Neural cell (in vitro differentiated cells): ENCODE data around the gene TMF1. TPM values are rescaled to one million over a fixed set of nuclear protein-coding genes. Genes with fewer than 3 reads are reported as not detected.

ENCODE experiments used
- H2AFZ ChIP-seq: fragments of 200-600, 300-800 bp; sonication (generic), shearing (Covaris generic); 2 replicates; pipeline ENCODE4 v1.6.0; 2014; ENCODE audit warnings: low read depth, mild to moderate bottlenecking, antibody characterized with exemption, low read length, moderate library complexity
- H3F3A ChIP-seq: fragments of 200-600 bp; shearing (Covaris generic); 2 replicates; pipeline ENCODE4 v1.6.1; 2016; ENCODE audit warnings: mild to moderate bottlenecking, moderate library complexity, mixed read lengths, antibody characterized with exemption, low read length; ENCODE audit not compliant: insufficient read depth, poor library complexity, severe bottlenecking
- H3K27ac ChIP-seq: fragments of 200-600, 300-800 bp; sonication (generic), shearing (Covaris generic); 2 replicates; pipeline ENCODE4 v1.5.1; 2014; ENCODE audit warnings: mild to moderate bottlenecking, low read length, moderate library complexity
- H3K27me3 ChIP-seq: fragments of 300-800, 200-600 bp; sonication (generic), shearing (Covaris generic); 2 replicates; pipeline ENCODE4 v1.6.0; 2014; ENCODE audit warnings: mild to moderate bottlenecking, low read depth, low read length, moderate library complexity; ENCODE audit not compliant: insufficient read depth
- H3K36me3 ChIP-seq: fragments of 300-800, 200-600 bp; sonication (generic), shearing (Covaris generic); 2 replicates; pipeline ENCODE4 v1.5.1; 2014; ENCODE audit warnings: mild to moderate bottlenecking, antibody characterized with exemption, low read length, moderate library complexity; ENCODE audit not compliant: insufficient read depth
- H3K4me2 ChIP-seq: fragments of 300-800, 200-600 bp; sonication (generic), shearing (Covaris generic); 2 replicates; pipeline ENCODE4 v1.6.0; 2014; ENCODE audit warnings: mild to moderate bottlenecking, low read length
- H3K4me3 ChIP-seq: fragments of 300-800, 200-600 bp; sonication (generic), shearing (Covaris generic); 2 replicates; pipeline ENCODE4 v1.5.1; 2014; ENCODE audit warnings: mild to moderate bottlenecking, low read length, moderate library complexity
- H3K79me2 ChIP-seq: fragments of 200-600 bp; shearing (Covaris generic); replicated peaks from 2 replicates; pipeline ENCODE4 v1.6.0; 2014; ENCODE audit warnings: mild to moderate bottlenecking, low read length, moderate library complexity; ENCODE audit not compliant: insufficient read depth
- H3K9ac ChIP-seq: fragments of 300-800, 200-600 bp; sonication (generic), shearing (Covaris generic); 2 replicates; pipeline ENCODE4 v1.6.1; 2016; ENCODE audit warnings: mild to moderate bottlenecking, low read length, mixed read lengths
- H3K9me2 ChIP-seq: fragments of 200-600 bp; shearing (Covaris generic); 2 replicates; pipeline ENCODE4 v1.6.1; 2016; ENCODE audit warnings: mild to moderate bottlenecking, low read length, mixed read lengths; ENCODE audit not compliant: insufficient read depth
- H3K9me3 ChIP-seq: fragments of 200-600, 300-800 bp; sonication (generic), shearing (Covaris generic); 2 replicates; pipeline ENCODE4 v1.6.1; 2016; ENCODE audit warnings: mild to moderate bottlenecking, mixed run types, low read length, moderate library complexity, mixed read lengths
- H4K20me1 ChIP-seq: fragments of 200-600 bp; shearing (Covaris generic); 2 replicates; pipeline ENCODE4 v1.6.1; 2016; ENCODE audit warnings: mild to moderate bottlenecking, mixed run types; ENCODE audit not compliant: insufficient read depth
- CTCF ChIP-seq: fragments of 450-650 bp; IDR thresholded peaks from 2 replicates; pipeline ENCODE4 v1.5.1; 2014; ENCODE audit warnings: antibody characterized with exemption, mild to moderate bottlenecking, moderate library complexity; ENCODE audit not compliant: poor library complexity, severe bottlenecking
- EP300 ChIP-seq: fragments of 450-650 bp; conservative IDR thresholded peaks from 2 replicates; pipeline ENCODE4 v1.6.1; 2014; ENCODE audit warnings: antibody characterized with exemption, mild to moderate bottlenecking, moderate library complexity; ENCODE audit not compliant: poor library complexity, severe bottlenecking
- EZH2 ChIP-seq: fragments of 200-600, 300-800 bp; shearing (Covaris generic), sonication (generic); IDR thresholded peaks from 2 replicates; pipeline ENCODE4 v1.6.1; 2014; ENCODE audit warnings: antibody characterized with exemption, low read length, borderline replicate concordance, mild to moderate bottlenecking; ENCODE audit not compliant: insufficient read depth, poor library complexity, severe bottlenecking
- MXI1 ChIP-seq: fragments of 450-650 bp; conservative IDR thresholded peaks from 2 replicates; pipeline ENCODE4 v1.6.1; 2014; ENCODE audit warnings: antibody characterized with exemption, mild to moderate bottlenecking; ENCODE audit not compliant: poor library complexity, severe bottlenecking
- POLR2AphosphoS5 ChIP-seq: IDR thresholded peaks from 2 replicates; pipeline ENCODE4 v1.6.1; 2012
- RAD21 ChIP-seq: fragments of 450-650 bp; conservative IDR thresholded peaks from 2 replicates; pipeline ENCODE4 v1.6.1; 2014; ENCODE audit warnings: antibody characterized with exemption, mild to moderate bottlenecking, moderate library complexity
- REST ChIP-seq: IDR thresholded peaks from 2 replicates; pipeline ENCODE4 v1.6.1; 2012; ENCODE audit warnings: borderline replicate concordance
- SMC3 ChIP-seq: fragments of 450-650 bp; conservative IDR thresholded peaks from 2 replicates; pipeline ENCODE4 v1.6.1; 2014; ENCODE audit warnings: antibody characterized with exemption, mild to moderate bottlenecking, moderate library complexity; ENCODE audit not compliant: poor library complexity
- TAF1 ChIP-seq: IDR thresholded peaks from 2 replicates; pipeline ENCODE4 v1.6.1; 2012; ENCODE audit warnings: low read depth
- polyA plus RNA-seq: library from polyadenylated mRNA; depleted of rRNA; stranded (reverse); fragments of >200 nt; gene quantifications from 2 replicates; pipeline ENCODE4 v1.2.3, GENCODE V29; 2014

Gene TMF1
- polyA plus RNA-seq, 1 donor from 2014 or later = 21.4 TPM

GRCh38 chr3:69014022-69014580 is 38.0 kb downstream of the TMF1 start:
- Histone ChIP-seq H3K9me3 (no peaks in the 10 kb centered on the region), H4K20me1 (no peaks in the 10 kb centered on the region), H3K4me3 (peak overlapping the region; percentile 90), H2AFZ (no peak overlapping the region), H3K9ac (peak overlapping the region; percentile 70), H3K27me3 (peaks cover 30% of the 10 kb centered on the region), H3K27ac (no peak overlapping the region), H3K79me2 (no peaks in the 10 kb centered on the region), H3K36me3 (peaks cover 4% of the 10 kb centered on the region), H3K9me2 (no peaks in the 10 kb centered on the region), H3F3A (no peaks in the 10 kb centered on the region), H3K4me2 (peak overlapping the region; percentile 64)
- TF ChIP-seq MXI1 (no peak), TAF1 (no peak), EZH2 (no peak), EP300 (no peak), SMC3 (no peak), REST (no peak), CTCF (no peak), RAD21 (no peak), POLR2AphosphoS5 (no peak)

GRCh38 chr3:69013253-69014021 is 38.7 kb downstream of the TMF1 start, which contains the start of gene EOGT:
Gene EOGT, minus strand, starts transcription at chr3:69013684. Its CDS starts 3,838 bp downstream, at chr3:69009846.
- Histone ChIP-seq H3K9ac (peak within 1 kb of the TSS; percentile 70), H3K9me3 (no peaks in the 10 kb centered on the region), H3F3A (no peaks in the 10 kb centered on the region), H4K20me1 (no peaks in the 10 kb centered on the region), H3K79me2 (no peaks in the 10 kb centered on the region), H3K36me3 (peaks cover 4% of the 10 kb centered on the region), H3K27ac (no peak within 1 kb of the TSS), H2AFZ (peak within 1 kb of the TSS; percentile 40), H3K9me2 (no peaks in the 10 kb centered on the region), H3K27me3 (peaks cover 30% of the 10 kb centered on the region), H3K4me2 (peak within 1 kb of the TSS; percentile 64), H3K4me3 (peak within 1 kb of the TSS; percentile 90)
- TF ChIP-seq EZH2 (no peak), POLR2AphosphoS5 (peak; percentile 47), CTCF (peak; percentile 82), RAD21 (peak; percentile 43), MXI1 (peak; percentile 47), SMC3 (peak; percentile 56), REST (no peak), EP300 (no peak), TAF1 (peak; percentile 61)
